ENCODE results near the gene UBAC2.
"Not testable (repeated sequence)": the region's sequence is repeated elsewhere in the genome, so short reads cannot be mapped to it uniquely, and the experiment has no call there.

UBAC2 gene

GRCh38 chr13:99396446-99396845 lies 195.8 kb downstream of the UBAC2 start:
- DNase-seq (ENCODE audit: low read depth) = no peak

- no peak for DNase-seq (ENCODE audit: low read depth)
These were observed 197.4 kb downstream of the UBAC2 start for GRCh38 chr13:99398071-99398470.

- DNase-seq (ENCODE audit: low read depth) = no peak
These were observed 198.4 kb downstream of the UBAC2 start for GRCh38 chr13:99398916-99399622.

GRCh38 chr13:99399623-99399974 lies 198.9 kb downstream of the UBAC2 start:
- DNase-seq (ENCODE audit: low read depth) = no peak

- DNase-seq (ENCODE audit: low read depth) = no peak
These were observed 202.9 kb downstream of the UBAC2 start for GRCh38 chr13:99403458-99403971.

GRCh38 chr13:99404005-99404755 lies 203.5 kb downstream of the UBAC2 start:
- no peak for DNase-seq (ENCODE audit: low read depth)

GRCh38 chr13:99405966-99406365 lies 205.3 kb downstream of the UBAC2 start:
- no peak for DNase-seq (ENCODE audit: low read depth)

GRCh38 chr13:99406799-99407201 lies 206.1 kb downstream of the UBAC2 start:
- no peak for DNase-seq (ENCODE audit: low read depth)

GRCh38 chr13:99407906-99408702 lies 207.4 kb downstream of the UBAC2 start:
- DNase-seq (ENCODE audit: low read depth) = no peak

GRCh38 chr13:99408703-99409000 lies 208.0 kb downstream of the UBAC2 start:
- no peak for DNase-seq (ENCODE audit: low read depth)

- not testable (repeated sequence) for DNase-seq (ENCODE audit: low read depth)
These were observed 208.9 kb downstream of the UBAC2 start for GRCh38 chr13:99409461-99410083.

- DNase-seq (ENCODE audit: low read depth) = not testable (repeated sequence)
These were observed 210.2 kb downstream of the UBAC2 start for GRCh38 chr13:99410646-99411475.

- DNase-seq (ENCODE audit: low read depth) = no peak
These were observed 212.2 kb downstream of the UBAC2 start for GRCh38 chr13:99412856-99413255.

- no peak for DNase-seq (ENCODE audit: low read depth)
These were observed 213.7 kb downstream of the UBAC2 start for GRCh38 chr13:99414048-99414995.

- no peak for DNase-seq (ENCODE audit: low read depth)
These were observed 214.5 kb downstream of the UBAC2 start for GRCh38 chr13:99415014-99415650.

- DNase-seq (ENCODE audit: low read depth) = no peak
These were observed 215.2 kb downstream of the UBAC2 start for GRCh38 chr13:99415851-99416331.

- DNase-seq (ENCODE audit: low read depth) = no peak
These were observed 215.9 kb downstream of the UBAC2 start for GRCh38 chr13:99416411-99417121.

- DNase-seq (ENCODE audit: low read depth) = no peak
These were observed 216.8 kb downstream of the UBAC2 start for GRCh38 chr13:99417201-99418102.

All from GM04504 (cell line).